Activated CD8-positive, alpha-beta T cell treated with anti-CD3 and anti-CD28 coated beads, Interleukin-2, amount 10 ng/mL, durations not matched to agents 7 days and 5 days (primary cell): ENCODE measurements around the gene EXOC3L4. TPM values are rescaled to one million over a fixed set of nuclear protein-coding genes. Genes with fewer than 3 reads are reported as not detected.

Experiments
- ATAC-seq: fragments of 150-1000 bp; cut with Tn5 transposase; one replicate; pipeline ENCODE4 v1.10.0; 2021; ENCODE audit warnings: moderate library complexity
- CTCF ChIA-PET: fragments of 350-600 bp; sonication (Branson Sonifier 250); formaldehyde crosslinking; loops from one replicate; lab custom pipeline; 2021; ENCODE audit warnings: antibody characterized with exemption; lab: Charles Lee
- POLR2A ChIA-PET: fragments of 350-600 bp; sonication (Branson Sonifier 250); formaldehyde crosslinking; loops from one replicate; lab custom pipeline; 2021; ENCODE audit warnings: antibody characterized with exemption; lab: Charles Lee
- DNase-seq: peaks from one replicate; pipeline ENCODE4 v3.0.0-alpha.2; 2020
- H3K27ac Mint-ChIP-seq: one replicate; pipeline ENCODE4 v1.8.0; 2021; ENCODE audit warnings: mild to moderate bottlenecking, mixed read lengths
- H3K27me3 Mint-ChIP-seq: one replicate; pipeline ENCODE4 v1.8.0; 2021; ENCODE audit warnings: low read depth, mixed read lengths
- H3K36me3 Mint-ChIP-seq: one replicate; pipeline ENCODE4 v1.8.0; 2021; ENCODE audit warnings: low read depth, mixed read lengths
- H3K4me1 Mint-ChIP-seq: one replicate; pipeline ENCODE4 v1.8.0; 2021; ENCODE audit warnings: low read depth, mixed read lengths
- H3K4me3 Mint-ChIP-seq: one replicate; pipeline ENCODE4 v1.8.0; 2021; ENCODE audit warnings: mild to moderate bottlenecking, mixed read lengths
- H3K9me3 Mint-ChIP-seq: one replicate; pipeline ENCODE4 v1.8.0; 2022; ENCODE audit warnings: mixed read lengths; ENCODE audit not compliant: insufficient read depth
- total RNA-seq, 2 experiments: library from RNA; stranded (reverse); gene quantifications; one replicate each; pipeline ENCODE4 v1.2.3, GENCODE V29; 2021

Gene EXOC3L4
- total RNA-seq, 2 experiments from 2014 or later = not detected

- ChIA-PET CTCF (interaction anchor here (2.0 kb wide), 1 partner anchor 18 kb away, joined by 6 read pairs; no protein-coding TSS in a partner anchor), POLR2A (no interaction called here)
- no peaks in the 10 kb centered on the region for H3K9me3 Mint-ChIP-seq
- H3K4me3 Mint-ChIP-seq = no peak overlapping the region
- peaks cover 6% of the 10 kb centered on the region for H3K27me3 Mint-ChIP-seq
- DNase-seq = no peak
- H3K4me1 Mint-ChIP-seq = peaks cover 10% of the 10 kb centered on the region
- ATAC-seq = no peak
- H3K36me3 Mint-ChIP-seq = no peaks in the 10 kb centered on the region
- no peak overlapping the region for H3K27ac Mint-ChIP-seq
Observed at GRCh38 chr14:103087343-103087835, 7.1 kb upstream of the EXOC3L4 start.

- Mint-ChIP-seq H3K36me3 (no peaks in the 10 kb centered on the region), H3K9me3 (no peaks in the 10 kb centered on the region), H3K27me3 (peaks cover 6% of the 10 kb centered on the region), H3K4me1 (peaks cover 10% of the 10 kb centered on the region), H3K4me3 (no peak overlapping the region), H3K27ac (no peak overlapping the region)
- CTCF ChIA-PET = no interaction called here
- ATAC-seq (no peak), DNase-seq (no peak)
- POLR2A ChIA-PET = no interaction called here
Observed at GRCh38 chr14:103088921-103089320, 5.6 kb upstream of the EXOC3L4 start.

- no peaks in the 10 kb centered on the region for H3K36me3 Mint-ChIP-seq
- CTCF ChIA-PET = interaction anchor here (1.2 kb wide), 1 partner anchor 15 kb away, joined by 6 read pairs; no protein-coding TSS in a partner anchor
- H3K27ac Mint-ChIP-seq = no peak overlapping the region
- peaks cover 10% of the 10 kb centered on the region for H3K4me1 Mint-ChIP-seq
- POLR2A ChIA-PET = no interaction called here
- DNase-seq (no peak), ATAC-seq (no peak)
- peaks cover 3% of the 10 kb centered on the region for H3K27me3 Mint-ChIP-seq
- H3K4me3 Mint-ChIP-seq = no peak overlapping the region
- H3K9me3 Mint-ChIP-seq = no peaks in the 10 kb centered on the region
Observed at GRCh38 chr14:103089386-103090335, 4.9 kb upstream of the EXOC3L4 start.

- H3K27me3 Mint-ChIP-seq = peaks cover under 1% of the 10 kb centered on the region
- H3K9me3 Mint-ChIP-seq = no peaks in the 10 kb centered on the region
- no peaks in the 10 kb centered on the region for H3K36me3 Mint-ChIP-seq
- H3K4me3 Mint-ChIP-seq = peak overlapping the region; percentile 34
- ChIA-PET POLR2A (no interaction called here), CTCF (interaction anchor here (1.2 kb wide), 1 partner anchor 14 kb away, joined by 6 read pairs; no protein-coding TSS in a partner anchor)
- no peak overlapping the region for H3K27ac Mint-ChIP-seq
- ATAC-seq (no peak), DNase-seq (no peak)
- H3K4me1 Mint-ChIP-seq = peaks cover 10% of the 10 kb centered on the region
Observed at GRCh38 chr14:103090481-103091020, 4.0 kb upstream of the EXOC3L4 start.

GRCh38 chr14:103091041-103091882 is 3.3 kb upstream of the EXOC3L4 start:
- peak; percentile 89 for ATAC-seq
- peaks cover 10% of the 10 kb centered on the region for H3K4me1 Mint-ChIP-seq
- no peaks in the 10 kb centered on the region for H3K9me3 Mint-ChIP-seq
- H3K4me3 Mint-ChIP-seq = peak overlapping the region; percentile 34
- peak; percentile 79 for DNase-seq
- ChIA-PET CTCF (interaction anchor here (1.1 to 1.2 kb wide), 2 partner anchors 14 kb away, joined by 5 to 6 read pairs; no protein-coding TSS in a partner anchor), POLR2A (no interaction called here)
- H3K27ac Mint-ChIP-seq = no peak overlapping the region
- no peaks in the 10 kb centered on the region for H3K36me3 Mint-ChIP-seq
- H3K27me3 Mint-ChIP-seq = no peaks in the 10 kb centered on the region

GRCh38 chr14:103091883-103092222 is 2.7 kb upstream of the EXOC3L4 start:
- Mint-ChIP-seq H3K4me3 (no peak overlapping the region), H3K27ac (no peak overlapping the region), H3K36me3 (no peaks in the 10 kb centered on the region), H3K27me3 (no peaks in the 10 kb centered on the region), H3K4me1 (peaks cover 10% of the 10 kb centered on the region), H3K9me3 (no peaks in the 10 kb centered on the region)
- ChIA-PET POLR2A (no interaction called here), CTCF (interaction anchor here (1.1 kb wide), 1 partner anchor 13 kb away, joined by 5 read pairs; no protein-coding TSS in a partner anchor)
- DNase-seq = no peak
- ATAC-seq = no peak

GRCh38 chr14:103093856-103094405 is 594 bp upstream of the EXOC3L4 start:
- Mint-ChIP-seq H3K27me3 (no peaks in the 10 kb centered on the region), H3K4me3 (no peak overlapping the region), H3K4me1 (peaks cover 10% of the 10 kb centered on the region), H3K27ac (no peak overlapping the region), H3K36me3 (no peaks in the 10 kb centered on the region), H3K9me3 (no peaks in the 10 kb centered on the region)
- DNase-seq (no peak), ATAC-seq (no peak)
- CTCF ChIA-PET = interaction anchor here (3.8 kb wide), 1 partner anchor 11 kb away, joined by 36 read pairs; no protein-coding TSS in a partner anchor
- POLR2A ChIA-PET = no interaction called here

- Mint-ChIP-seq H3K9me3 (no peaks in the 10 kb centered on the region), H3K4me1 (peaks cover 10% of the 10 kb centered on the region), H3K4me3 (no peak overlapping the region), H3K27ac (no peak overlapping the region), H3K36me3 (no peaks in the 10 kb centered on the region), H3K27me3 (no peaks in the 10 kb centered on the region)
- ChIA-PET CTCF (interaction anchor here (1.1 to 3.8 kb wide), 2 partner anchors 10 to 21 kb away, joined by 3 to 36 read pairs; no protein-coding TSS in a partner anchor), POLR2A (interaction anchor here (1.0 kb wide), 1 partner anchor 200 kb away, joined by 3 read pairs; no protein-coding TSS in a partner anchor)
- DNase-seq (no peak), ATAC-seq (no peak)
Observed at GRCh38 chr14:103095210-103095778, 769 bp downstream of the EXOC3L4 start.

GRCh38 chr14:103096387-103096786 is 1.9 kb downstream of the EXOC3L4 start:
- H3K9me3 Mint-ChIP-seq = no peaks in the 10 kb centered on the region
- no peaks in the 10 kb centered on the region for H3K36me3 Mint-ChIP-seq
- no peak for DNase-seq
- ChIA-PET CTCF (interaction anchor here (1.1 to 3.8 kb wide), 2 partner anchors 9 to 22 kb away, joined by 3 to 36 read pairs; no protein-coding TSS in a partner anchor), POLR2A (interaction anchor here (1.0 kb wide), 1 partner anchor 198 kb away, joined by 3 read pairs; no protein-coding TSS in a partner anchor)
- H3K4me1 Mint-ChIP-seq = peaks cover 5% of the 10 kb centered on the region
- no peak for ATAC-seq
- H3K27me3 Mint-ChIP-seq = peaks cover 3% of the 10 kb centered on the region
- H3K27ac Mint-ChIP-seq = no peak overlapping the region
- H3K4me3 Mint-ChIP-seq = no peak overlapping the region

GRCh38 chr14:103097244-103097993 is 2.9 kb downstream of the EXOC3L4 start:
- Mint-ChIP-seq H3K27ac (no peak overlapping the region), H3K9me3 (no peaks in the 10 kb centered on the region), H3K4me3 (no peak overlapping the region), H3K4me1 (no peaks in the 10 kb centered on the region), H3K36me3 (no peaks in the 10 kb centered on the region), H3K27me3 (peaks cover 11% of the 10 kb centered on the region)
- ChIA-PET CTCF (interaction anchor here (3.8 kb wide), 1 partner anchor 8 kb away, joined by 36 read pairs; no protein-coding TSS in a partner anchor), POLR2A (no interaction called here)
- DNase-seq (no peak), ATAC-seq (no peak)
